Uterus (tissue), 2 donors: ENCODE data around the gene ADAMTS17.

ENCODE experiments used
- POLR2A ChIP-seq, 2 donors: fragments of 450-650 bp; IDR thresholded peaks; one replicate each; pipeline ENCODE4 v1.6.1; 2016; ENCODE audit warnings: antibody characterized with exemption in 2 of 2, mild to moderate bottlenecking in 1 of 2, moderate library complexity in 1 of 2
- TF ChIP-seq, protein P1 (sequence below), 4 experiments: fragments of 200-600 bp in 2 of 4; fragments of 450-650 bp in 2 of 4; sonication (generic) in 2 of 4; IDR thresholded peaks; one replicate each; pipeline ENCODE4 v1.5.1; 2016 to 2019; ENCODE audit warnings: antibody characterized with exemption in 4 of 4, mild to moderate bottlenecking in 2 of 4, moderate library complexity in 1 of 4

DNA sequence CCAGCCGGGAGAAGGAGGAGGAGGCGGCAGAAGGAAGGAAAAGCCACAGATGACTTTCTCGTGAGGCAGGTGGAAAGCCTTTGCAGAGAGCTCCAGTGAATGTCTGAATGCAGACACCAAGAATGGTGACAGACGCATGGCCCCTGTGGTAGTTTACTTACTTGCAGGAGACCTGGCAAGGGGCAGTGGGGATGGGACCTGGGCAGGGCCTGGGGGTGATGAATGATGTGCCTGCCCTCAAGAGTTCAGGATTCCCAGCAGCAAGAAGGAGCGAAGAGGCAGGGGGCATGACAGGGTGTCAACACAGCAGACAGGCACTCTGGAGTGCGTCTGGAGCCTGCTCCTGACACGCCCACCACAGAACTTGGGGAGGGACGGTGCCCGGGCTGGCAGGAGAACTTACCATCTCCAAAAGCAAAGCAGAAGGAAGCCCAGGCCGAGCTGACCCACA is 348.1 kb downstream of the ADAMTS17 start:
- TF ChIP-seq POLR2A (IDR thresholded peaks at IDR 0.05), result no peak
- TF ChIP-seq, protein P1, sequence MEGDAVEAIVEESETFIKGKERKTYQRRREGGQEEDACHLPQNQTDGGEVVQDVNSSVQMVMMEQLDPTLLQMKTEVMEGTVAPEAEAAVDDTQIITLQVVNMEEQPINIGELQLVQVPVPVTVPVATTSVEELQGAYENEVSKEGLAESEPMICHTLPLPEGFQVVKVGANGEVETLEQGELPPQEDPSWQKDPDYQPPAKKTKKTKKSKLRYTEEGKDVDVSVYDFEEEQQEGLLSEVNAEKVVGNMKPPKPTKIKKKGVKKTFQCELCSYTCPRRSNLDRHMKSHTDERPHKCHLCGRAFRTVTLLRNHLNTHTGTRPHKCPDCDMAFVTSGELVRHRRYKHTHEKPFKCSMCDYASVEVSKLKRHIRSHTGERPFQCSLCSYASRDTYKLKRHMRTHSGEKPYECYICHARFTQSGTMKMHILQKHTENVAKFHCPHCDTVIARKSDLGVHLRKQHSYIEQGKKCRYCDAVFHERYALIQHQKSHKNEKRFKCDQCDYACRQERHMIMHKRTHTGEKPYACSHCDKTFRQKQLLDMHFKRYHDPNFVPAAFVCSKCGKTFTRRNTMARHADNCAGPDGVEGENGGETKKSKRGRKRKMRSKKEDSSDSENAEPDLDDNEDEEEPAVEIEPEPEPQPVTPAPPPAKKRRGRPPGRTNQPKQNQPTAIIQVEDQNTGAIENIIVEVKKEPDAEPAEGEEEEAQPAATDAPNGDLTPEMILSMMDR (IDR thresholded peaks at IDR 0.05), result no peak
